ENCODE measurements around the gene USP17L10.
"Not testable (repeated sequence)": the region's sequence is repeated elsewhere in the genome, so short reads cannot be mapped to it uniquely, and the experiment has no call there.

Gene USP17L10

GRCh38 chr4:9210357-9210756 is at the start of gene USP17L10:
Gene USP17L10, plus strand, starts transcription at chr4:9210657. Its CDS starts 0 bp downstream, at chr4:9210657.
- DNase-seq (ENCODE audit: low spot score); POLR2A ChIA-PET (ENCODE audit: low non-redundant PET); CTCF ChIA-PET; H3K27ac ChIP-seq: not testable (repeated sequence)

GRCh38 chr4:9165990-9166389 is 44.5 kb upstream of the USP17L10 start:
- CTCF ChIA-PET; H3K27ac ChIP-seq; POLR2A ChIA-PET (ENCODE audit: low non-redundant PET); DNase-seq (ENCODE audit: low spot score): not testable (repeated sequence)
- TF ChIP-seq CTCF (conservative IDR thresholded peaks at IDR 0.05; ENCODE audit: low read depth), result peak; percentile 32

- H3K27ac ChIP-seq, CTCF ChIA-PET: not testable (repeated sequence)
Observed at GRCh38 chr4:9169791-9170459, 40.5 kb upstream of the USP17L10 start, which contains the start of gene FAM90A26. Gene FAM90A26, plus strand, starts transcription at chr4:9170409. Its CDS starts 2,764 bp downstream, at chr4:9173173.

GRCh38 chr4:9214701-9215100 is 4.2 kb downstream of the USP17L10 start:
- CTCF ChIA-PET; POLR2A ChIA-PET (ENCODE audit: low non-redundant PET); H3K27ac ChIP-seq; DNase-seq (ENCODE audit: low spot score): not testable (repeated sequence)

More at GRCh38 chr4:9169791-9170459, 40.5 kb upstream of the USP17L10 start, which contains the start of gene FAM90A26:
- DNase-seq (ENCODE audit: low spot score); POLR2A ChIA-PET (ENCODE audit: low non-redundant PET): not testable (repeated sequence)

- DNase-seq (ENCODE audit: low spot score); POLR2A ChIA-PET (ENCODE audit: low non-redundant PET); H3K27ac ChIP-seq; CTCF ChIA-PET: not testable (repeated sequence)
Observed at GRCh38 chr4:9215105-9215504, 4.6 kb downstream of the USP17L10 start, which contains the start of gene USP17L11. Gene USP17L11, plus strand, starts transcription at chr4:9215405. Its CDS starts 0 bp downstream, at chr4:9215405.

- not testable (repeated sequence) for H3K27ac ChIP-seq
Observed at GRCh38 chr4:9219852-9220251, 9.4 kb downstream of the USP17L10 start, which contains the start of gene USP17L12. Gene USP17L12, plus strand, starts transcription at chr4:9220152. Its CDS starts 0 bp downstream, at chr4:9220152.

GRCh38 chr4:9224596-9224995 is 14.1 kb downstream of the USP17L10 start, which contains the start of gene USP17L13:
Gene USP17L13, plus strand, starts transcription at chr4:9224896. Its CDS starts 0 bp downstream, at chr4:9224896.
- CTCF ChIA-PET; H3K27ac ChIP-seq; DNase-seq (ENCODE audit: low spot score); POLR2A ChIA-PET (ENCODE audit: low non-redundant PET): not testable (repeated sequence)

More at GRCh38 chr4:9219852-9220251, 9.4 kb downstream of the USP17L10 start, which contains the start of gene USP17L12:
- DNase-seq (ENCODE audit: low spot score); POLR2A ChIA-PET (ENCODE audit: low non-redundant PET); CTCF ChIA-PET: not testable (repeated sequence)

GRCh38 chr4:9230249-9230648 is 19.8 kb downstream of the USP17L10 start:
- H3K27ac ChIP-seq; POLR2A ChIA-PET (ENCODE audit: low non-redundant PET); CTCF ChIA-PET; DNase-seq (ENCODE audit: low spot score): not testable (repeated sequence)

GRCh38 chr4:9234085-9234484 is 23.6 kb downstream of the USP17L10 start, which contains the start of gene USP17L15:
Gene USP17L15, plus strand, starts transcription at chr4:9234385. Its CDS starts 0 bp downstream, at chr4:9234385.
- DNase-seq (ENCODE audit: low spot score); CTCF ChIA-PET; H3K27ac ChIP-seq; POLR2A ChIA-PET (ENCODE audit: low non-redundant PET): not testable (repeated sequence)

GRCh38 chr4:9238461-9238860 is 28.0 kb downstream of the USP17L10 start:
- CTCF ChIA-PET; H3K27ac ChIP-seq; DNase-seq (ENCODE audit: low spot score); POLR2A ChIA-PET (ENCODE audit: low non-redundant PET): not testable (repeated sequence)

GRCh38 chr4:9243579-9243978 is 33.1 kb downstream of the USP17L10 start, which contains the start of gene USP17L17:
Gene USP17L17, plus strand, starts transcription at chr4:9243879. Its CDS starts 0 bp downstream, at chr4:9243879.
- CTCF ChIA-PET; POLR2A ChIA-PET (ENCODE audit: low non-redundant PET); DNase-seq (ENCODE audit: low spot score); H3K27ac ChIP-seq: not testable (repeated sequence)

- CTCF ChIA-PET; POLR2A ChIA-PET (ENCODE audit: low non-redundant PET); H3K27ac ChIP-seq; DNase-seq (ENCODE audit: low spot score): not testable (repeated sequence)
Observed at GRCh38 chr4:9247953-9248680, 37.7 kb downstream of the USP17L10 start, which contains the start of gene USP17L18. Gene USP17L18, plus strand, starts transcription at chr4:9248630. Its CDS starts 0 bp downstream, at chr4:9248630.

GRCh38 chr4:9253078-9253477 is 42.6 kb downstream of the USP17L10 start, which contains the start of gene USP17L19:
Gene USP17L19, plus strand, starts transcription at chr4:9253378. Its CDS starts 0 bp downstream, at chr4:9253378.
- H3K27ac ChIP-seq; POLR2A ChIA-PET (ENCODE audit: low non-redundant PET); DNase-seq (ENCODE audit: low spot score); CTCF ChIA-PET: not testable (repeated sequence)

- H3K27ac ChIP-seq; CTCF ChIA-PET; DNase-seq (ENCODE audit: low spot score); POLR2A ChIA-PET (ENCODE audit: low non-redundant PET): not testable (repeated sequence)
Observed at GRCh38 chr4:9257824-9258223, 47.4 kb downstream of the USP17L10 start, which contains the start of gene USP17L20. Gene USP17L20, plus strand, starts transcription at chr4:9258124. Its CDS starts 0 bp downstream, at chr4:9258124.
